PC-3 (cell line): Measurements from ENCODE around the gene MYBPH. TPM values are rescaled to one million over a fixed set of nuclear protein-coding genes. Genes with fewer than 3 reads are reported as not detected.

Experiments
- ATAC-seq: fragments of 200-7000 bp; cut with Tn5 transposase; 2 replicates; pipeline ENCODE4 v1.9.1; 2020; ENCODE audit warnings: mild to moderate bottlenecking, moderate library complexity
- BruUV-seq: library from RNA; stranded (reverse); fragments of 400-500 nt; replicated peaks from 2 replicates; lab custom pipeline; 2021; lab: Mats Ljungman, UMichigan
- CTCF ChIA-PET: fragments of 300-600 bp; sonication (Branson Sonifier 250); formaldehyde crosslinking; loops from one replicate; lab custom pipeline; 2022; ENCODE audit warnings: antibody characterized with exemption; lab: Charles Lee
- POLR2A ChIA-PET: fragments of 300-600 bp; sonication (Branson Sonifier 250); formaldehyde crosslinking; loops from one replicate; lab custom pipeline; 2022; ENCODE audit warnings: antibody characterized with exemption; ENCODE audit not compliant: unreplicated experiment; lab: Charles Lee
- DNase-seq: peaks from one replicate; pipeline ENCODE4 v3.0.0-alpha.2; 2015
- H2AFZ ChIP-seq: fragments of 300-600 bp; sonication (generic); 2 replicates; pipeline ENCODE4 v1.6.0; 2016; ENCODE audit warnings: antibody characterized with exemption, low read length
- H3F3A ChIP-seq: fragments of 300-600 bp; sonication (generic); one replicate; pipeline ENCODE4 v1.6.0; 2017; ENCODE audit warnings: antibody characterized with exemption, low read length, control low read depth, mild to moderate bottlenecking; ENCODE audit not compliant: unreplicated experiment
- H3K27ac ChIP-seq: fragments of 300-600 bp; sonication (generic); 2 replicates; pipeline ENCODE4 v1.5.1; 2016; ENCODE audit warnings: mild to moderate bottlenecking, low read length
- H3K27me3 ChIP-seq: fragments of 300-600 bp; sonication (generic); 2 replicates; pipeline ENCODE4 v1.6.1; 2016; ENCODE audit warnings: low read length, mixed read lengths
- H3K36me3 ChIP-seq: fragments of 300-600 bp; sonication (generic); 2 replicates; pipeline ENCODE4 v1.6.1; 2016; ENCODE audit warnings: low read depth, mixed run types, low read length, mixed read lengths
- H3K4me1 ChIP-seq: fragments of 300-600 bp; sonication (generic); 2 replicates; pipeline ENCODE4 v1.5.1; 2016; ENCODE audit warnings: low read length; ENCODE audit not compliant: insufficient read depth
- H3K4me2 ChIP-seq: fragments of 300-600 bp; sonication (generic); 2 replicates; pipeline ENCODE4 v1.6.0; 2016; ENCODE audit warnings: low read length
- H3K4me3 ChIP-seq: fragments of 300-600 bp; sonication (generic); 2 replicates; pipeline ENCODE4 v1.5.1; 2016; ENCODE audit warnings: mild to moderate bottlenecking, low read length, mixed read lengths
- H3K79me2 ChIP-seq: fragments of 300-600 bp; sonication (generic); 2 replicates; pipeline ENCODE4 v1.6.1; 2017; ENCODE audit warnings: low read length, mixed read lengths
- H3K9ac ChIP-seq: fragments of 300-600 bp; sonication (generic); 2 replicates; pipeline ENCODE4 v1.6.0; 2016; ENCODE audit warnings: mild to moderate bottlenecking, low read length
- H3K9me2 ChIP-seq: fragments of 300-600 bp; sonication (generic); replicated peaks from 2 replicates; pipeline ENCODE4 v1.6.1; 2016; ENCODE audit warnings: mixed run types, low read length, mixed read lengths
- H3K9me3 ChIP-seq: fragments of 300-600 bp; sonication (generic); 2 replicates; pipeline ENCODE4 v1.6.1; 2016; ENCODE audit warnings: low read length, mixed read lengths
- H4K20me1 ChIP-seq: fragments of 300-600 bp; sonication (generic); 2 replicates; pipeline ENCODE4 v1.6.1; 2016; ENCODE audit warnings: low read length, mixed read lengths
- CTCF ChIP-seq: fragments of 300-600 bp; sonication (generic); conservative IDR thresholded peaks from 2 replicates; pipeline ENCODE4 v1.5.1; 2017; ENCODE audit warnings: antibody characterized with exemption, low read depth, mild to moderate bottlenecking, low read length
- EZH2 ChIP-seq: fragments of 300-600 bp; sonication (generic); IDR thresholded peaks from one replicate; pipeline ENCODE4 v1.6.1; 2017; ENCODE audit warnings: antibody characterized with exemption, mild to moderate bottlenecking, low read length; ENCODE audit not compliant: unreplicated experiment
- EZH2phosphoT487 ChIP-seq: fragments of 300-600 bp; sonication (generic); IDR thresholded peaks from 2 replicates; pipeline ENCODE4 v1.6.1; 2018; ENCODE audit warnings: mild to moderate bottlenecking, antibody characterized with exemption, low read length, borderline replicate concordance
- intact Hi-C: fragments of 100-400 bp; cut with micrococcal nuclease; formaldehyde crosslinking; loops from 2 replicates; pipeline ENCODE4 v1.9.0; 2023
- total RNA-seq: library from RNA; depleted of rRNA; stranded (reverse); fragments of >200 nt; gene quantifications from 2 replicates; pipeline ENCODE4 v1.2.3, GENCODE V29; 2014

MYBPH gene
- total RNA-seq, 1 experiment from 2014 or later, result not detected

GRCh38 chr1:203140743-203141520 is 34.7 kb downstream of the MYBPH start:
- POLR2A ChIA-PET, result no interaction called here

DNA sequence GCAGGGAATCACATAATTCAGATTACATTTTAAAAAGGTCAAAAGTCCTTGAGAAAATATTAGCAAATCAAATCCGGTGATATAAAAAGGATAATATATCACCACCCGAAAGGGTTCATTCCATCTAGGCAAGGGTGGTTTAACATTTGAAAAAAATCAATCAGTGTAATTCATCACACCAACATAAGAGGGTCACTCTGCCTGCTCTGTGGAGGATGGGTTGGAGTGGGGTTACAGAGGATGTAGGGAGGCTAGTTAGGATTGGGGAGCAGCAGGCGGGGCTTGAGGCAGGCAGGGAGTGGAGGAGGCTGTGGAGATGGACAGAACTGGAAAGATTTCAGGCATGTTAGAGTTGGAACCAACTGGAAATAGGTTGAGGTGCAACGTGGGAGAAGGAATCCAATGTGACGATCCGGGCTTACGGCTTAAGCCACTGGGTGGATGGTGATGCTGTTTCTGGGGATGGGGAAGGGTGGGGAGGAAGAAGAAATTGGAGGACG is 35.6 kb downstream of the MYBPH start:
- no peaks in the 10 kb centered on the region for H3K36me3 ChIP-seq
- CTCF ChIA-PET, result no interaction called here

More at GRCh38 chr1:203140743-203141520, 34.7 kb downstream of the MYBPH start:
- TF ChIP-seq EZH2, result no peak
- TF ChIP-seq EZH2phosphoT487, result no peak
- TF ChIP-seq CTCF, result no peak
- H3K4me3 ChIP-seq, result no peak overlapping the region
- no peaks in the 10 kb centered on the region for H3K36me3 ChIP-seq
- H2AFZ ChIP-seq, result no peak overlapping the region
- H3K9me2 ChIP-seq, result no peaks in the 10 kb centered on the region
- H3K4me1 ChIP-seq, result peaks cover 5% of the 10 kb centered on the region
- no peak overlapping the region for H3K27ac ChIP-seq
- BruUV-seq, result no TSS peak
- H3K27me3 ChIP-seq, result peaks cover 34% of the 10 kb centered on the region
- H3K9ac ChIP-seq, result no peak overlapping the region
- no peaks in the 10 kb centered on the region for H3K79me2 ChIP-seq
- no peaks in the 10 kb centered on the region for H3K9me3 ChIP-seq
- ATAC-seq (no peak), DNase-seq (no peak)
- CTCF ChIA-PET, result no interaction called here
- intact Hi-C loops, result no loop called here
- no peaks in the 10 kb centered on the region for H3F3A ChIP-seq
- no peak overlapping the region for H3K4me2 ChIP-seq
- no peaks in the 10 kb centered on the region for H4K20me1 ChIP-seq

More for the DNA sequence above, 35.6 kb downstream of the MYBPH start:
- POLR2A ChIA-PET, result no interaction called here
- Histone ChIP-seq H3K9me2 (no peaks in the 10 kb centered on the region), H3K27me3 (peaks cover 34% of the 10 kb centered on the region), H3K9me3 (no peaks in the 10 kb centered on the region), H3K4me2 (no peak overlapping the region), H3K9ac (no peak overlapping the region), H2AFZ (no peak overlapping the region), H4K20me1 (no peaks in the 10 kb centered on the region), H3K27ac (no peak overlapping the region), H3K4me3 (no peak overlapping the region), H3K79me2 (no peaks in the 10 kb centered on the region), H3K4me1 (peaks cover 9% of the 10 kb centered on the region), H3F3A (no peaks in the 10 kb centered on the region)
- DNase-seq, result no peak
- no peak for TF ChIP-seq EZH2
- no peak for TF ChIP-seq CTCF
- no peak for TF ChIP-seq EZH2phosphoT487
- intact Hi-C loops, result no loop called here
- BruUV-seq, result no TSS peak
- ATAC-seq, result no peak
